Fibroblast of mammary gland (primary cell): ENCODE measurements around the gene GFI1.

Source experiments
- DNase-seq: peaks from one replicate; pipeline ENCODE4 v3.0.0-alpha.2; 2010; ENCODE audit warnings: low read depth
- H3K4me3 ChIP-seq: 2 replicates; pipeline ENCODE4 v1.5.1; 2011; ENCODE audit warnings: low read depth, mild to moderate bottlenecking, low read length, moderate library complexity; ENCODE audit not compliant: control insufficient read depth
- CTCF ChIP-seq: conservative IDR thresholded peaks from 2 replicates; pipeline ENCODE4 v1.5.1; 2011; ENCODE audit warnings: low read depth, low read length, inconsistent platforms; ENCODE audit not compliant: control insufficient read depth, insufficient read depth

The GFI1 gene

GRCh38 chr1:92446546-92446945 lies 40.2 kb downstream of the GFI1 start:
- no peak for TF ChIP-seq CTCF
- no peak overlapping the region for H3K4me3 ChIP-seq
- peak; percentile 6 for DNase-seq

- DNase-seq, result no peak
- H3K4me3 ChIP-seq, result no peak overlapping the region
- TF ChIP-seq CTCF, result no peak
Measured at GRCh38 chr1:92445865-92446264, 40.9 kb downstream of the GFI1 start.

- DNase-seq, result peak; percentile 9
- H3K4me3 ChIP-seq, result no peak overlapping the region
- no peak for TF ChIP-seq CTCF
Measured at GRCh38 chr1:92444351-92444750, 42.4 kb downstream of the GFI1 start.

GRCh38 chr1:92443893-92444292 lies 42.8 kb downstream of the GFI1 start:
- H3K4me3 ChIP-seq, result no peak overlapping the region
- DNase-seq, result no peak
- no peak for TF ChIP-seq CTCF

- no peak overlapping the region for H3K4me3 ChIP-seq
Measured at GRCh38 chr1:92442351-92442750, 44.4 kb downstream of the GFI1 start.

GRCh38 chr1:92441697-92442342 lies 44.9 kb downstream of the GFI1 start:
- TF ChIP-seq CTCF, result no peak
- no peak for DNase-seq
- peak overlapping the region; percentile 9 for H3K4me3 ChIP-seq

More at GRCh38 chr1:92442351-92442750, 44.4 kb downstream of the GFI1 start:
- no peak for DNase-seq
- TF ChIP-seq CTCF, result no peak

GRCh38 chr1:92441316-92441696 lies 45.4 kb downstream of the GFI1 start:
- no peak for DNase-seq
- no peak overlapping the region for H3K4me3 ChIP-seq
- no peak for TF ChIP-seq CTCF
